Endothelial cell of umbilical vein (primary cell): ENCODE measurements around the gene EXT2. TPM values are rescaled to one million over a fixed set of nuclear protein-coding genes. Genes with fewer than 3 reads are reported as not detected.

Experiments used
- BruUV-seq: library from RNA; stranded (reverse); fragments of 400-500 nt; replicated peaks from 2 replicates; lab custom pipeline; 2021; lab: Mats Ljungman, UMichigan
- CTCF ChIA-PET: fragments of 300-600, 350-600 bp; sonication (Branson Sonifier 250); formaldehyde crosslinking; loops from one replicate; lab custom pipeline; 2021; ENCODE audit warnings: antibody characterized with exemption, inconsistent platforms; lab: Charles Lee
- POLR2A ChIA-PET: fragments of 300-600, 350-600 bp; sonication (Branson Sonifier 250); formaldehyde crosslinking; loops from one replicate; lab custom pipeline; 2021; ENCODE audit warnings: antibody characterized with exemption, inconsistent platforms; lab: Charles Lee
- DNase-seq: peaks from one replicate; pipeline ENCODE4 v3.0.0-alpha.2; 2011; ENCODE audit warnings: low read depth, low spot score
- FAIRE-seq: peaks from 2 replicates; lab custom pipeline; 2011; peaks lifted over from hg19 to GRCh38; lab: Jason Lieb, UNC
- H2AFZ ChIP-seq: 2 replicates; pipeline ENCODE4 v1.6.0; 2012; ENCODE audit warnings: low read depth, low read length, control low read depth, inconsistent platforms
- H3K27ac ChIP-seq: 2 replicates; pipeline ENCODE4 v1.5.1; 2011; ENCODE audit warnings: low read depth, mild to moderate bottlenecking, control low read depth, low read length, moderate library complexity; ENCODE audit not compliant: insufficient read depth
- H3K27me3 ChIP-seq, 2 experiments: 2 replicates each; pipeline versions ENCODE4 v1.6.0 to v1.6.1; 2011; ENCODE audit warnings: low read length in 2 of 2, mixed read lengths in 1 of 2; ENCODE audit not compliant: control insufficient read depth in 2 of 2, insufficient read depth in 2 of 2
- H3K36me3 ChIP-seq, 2 experiments: 2 replicates in 1 of 2; 3 replicates in 1 of 2; pipeline ENCODE4 v1.5.1; 2011; ENCODE audit warnings: low read length in 2 of 2, mild to moderate bottlenecking in 1 of 2, moderate library complexity in 1 of 2; ENCODE audit not compliant: control insufficient read depth in 2 of 2, insufficient read depth in 2 of 2; ENCODE audit errors: extremely low read depth in 1 of 2
- H3K4me1 ChIP-seq: 3 replicates; pipeline ENCODE4 v1.5.1; 2011; ENCODE audit warnings: mild to moderate bottlenecking, low read length; ENCODE audit not compliant: control insufficient read depth, insufficient read depth; ENCODE audit errors: extremely low read depth
- H3K4me2 ChIP-seq: 2 replicates; pipeline ENCODE4 v1.6.1; 2011; ENCODE audit warnings: low read length, control low read depth, mixed read lengths; ENCODE audit not compliant: insufficient read depth
- H3K4me3 ChIP-seq, 3 experiments: fragments of 200-600 bp in 1 of 3; sonication (generic), shearing (Covaris generic) in 1 of 3; replicated peaks in 1 of 3; 2 replicates each; pipeline ENCODE4 v1.5.1; 2011 to 2016; ENCODE audit warnings: control low read depth in 3 of 3, low read length in 3 of 3, mild to moderate bottlenecking in 2 of 3, inconsistent platforms in 1 of 3, low read depth in 1 of 3, moderate library complexity in 1 of 3; ENCODE audit not compliant: insufficient read depth in 1 of 3
- H3K79me2 ChIP-seq: 2 replicates; pipeline ENCODE4 v1.6.0; 2012; ENCODE audit warnings: low read length, inconsistent platforms; ENCODE audit not compliant: control insufficient read depth, insufficient read depth
- H3K9ac ChIP-seq: replicated peaks from 2 replicates; pipeline ENCODE3; 2011; ENCODE audit warnings: low read length, control low read depth; ENCODE audit not compliant: insufficient read depth; ENCODE audit errors: extremely low read depth
- H3K9me1 ChIP-seq: replicated peaks from 3 replicates; pipeline ENCODE4 v1.6.0; 2011; ENCODE audit warnings: mild to moderate bottlenecking, low read length; ENCODE audit not compliant: control insufficient read depth, insufficient read depth; ENCODE audit errors: extremely low read depth
- H3K9me3 ChIP-seq: replicated peaks from 2 replicates; pipeline ENCODE4 v1.5.1; 2012; ENCODE audit warnings: low read length, inconsistent platforms; ENCODE audit not compliant: control insufficient read depth, insufficient read depth
- H4K20me1 ChIP-seq: replicated peaks from 2 replicates; pipeline ENCODE3; 2011; ENCODE audit warnings: mild to moderate bottlenecking, low read length; ENCODE audit not compliant: control insufficient read depth, insufficient read depth; ENCODE audit errors: extremely low read depth
- EZH2 ChIP-seq: IDR thresholded peaks from 2 replicates; pipeline ENCODE4 v1.6.1; 2012; ENCODE audit warnings: borderline replicate concordance, low read depth, mild to moderate bottlenecking, moderate library complexity, low read length, inconsistent platforms; ENCODE audit not compliant: severe bottlenecking
- FOS ChIP-seq: IDR thresholded peaks from 2 replicates; pipeline ENCODE4 v1.6.1; 2011; ENCODE audit warnings: mild to moderate bottlenecking, low read length, moderate library complexity, borderline replicate concordance; ENCODE audit not compliant: insufficient read depth
- GATA2 ChIP-seq: IDR thresholded peaks from 2 replicates; pipeline ENCODE4 v1.7.0; 2011; ENCODE audit warnings: low read depth, mild to moderate bottlenecking, moderate library complexity, mixed read lengths, low read length; ENCODE audit not compliant: insufficient read length, insufficient read depth
- JUN ChIP-seq: IDR thresholded peaks from 2 replicates; pipeline ENCODE4 v1.6.1; 2011; ENCODE audit warnings: borderline replicate concordance, low read depth; ENCODE audit not compliant: insufficient read length, insufficient read depth
- MYC ChIP-seq: IDR thresholded peaks from one replicate; pipeline ENCODE4 v1.6.1; 2011; ENCODE audit warnings: mild to moderate bottlenecking, low read depth, low read length
- POLR2A ChIP-seq: IDR thresholded peaks from 2 replicates; pipeline ENCODE4 v1.6.1; 2012; ENCODE audit warnings: low read depth, mild to moderate bottlenecking, control low read depth, low read length
- POLR2AphosphoS5 ChIP-seq: IDR thresholded peaks from 2 replicates; pipeline ENCODE4 v1.6.1; 2012; ENCODE audit warnings: low read depth, mild to moderate bottlenecking, control low read depth, low read length, moderate library complexity; ENCODE audit not compliant: insufficient read depth
- dilution Hi-C: fragments of 300-500 bp; cut with MboI; formaldehyde crosslinking; loops from one replicate; pipeline ENCODE4 v1.15.0; 2019; ENCODE audit warnings: low sequenced_read_pairs; ENCODE audit not compliant: extremely low pct_ligation_motif_present
- intact Hi-C: fragments of 100-400 bp; cut with micrococcal nuclease; formaldehyde crosslinking; loops from one replicate; pipeline ENCODE4 v1.10.0; 2022
- polyA plus RNA-seq, 4 experiments: library from polyadenylated mRNA; depleted of rRNA in 3 of 4; stranded (reverse) in 3 of 4; unstranded in 1 of 4; fragments of >200 nt; gene quantifications; 2 replicates each; pipeline versions ENCODE4 v1.2.1 to v1.2.3, GENCODE V29; 2011 to 2012; ENCODE audit warnings: missing spikeins in 1 of 4
- total RNA-seq: library from RNA; stranded (reverse); gene quantifications from 2 replicates; pipeline ENCODE4 v1.2.3, GENCODE V29; 2021
- TF ChIP-seq, protein P1 (sequence below): IDR thresholded peaks from 2 replicates; pipeline ENCODE4 v1.6.1; 2011; ENCODE audit not compliant: insufficient read depth, insufficient read length
- TF ChIP-seq, protein P2 (sequence below), 2 donors: IDR thresholded peaks; 1 replicate in 1 of 2; 2 replicates in 1 of 2; pipeline ENCODE4 v1.5.1; 2011; ENCODE audit warnings: low read length in 2 of 2, mild to moderate bottlenecking in 2 of 2, moderate library complexity in 2 of 2, control low read depth in 1 of 2, inconsistent platforms in 1 of 2, low read depth in 1 of 2; ENCODE audit not compliant: insufficient read depth in 1 of 2; ENCODE audit errors: extremely low read depth in 1 of 2

The EXT2 gene
- total and polyA plus RNA-seq, 2 donors (not counting 3 experiments of a cell fraction or from before 2014, with no cell fraction given), result 50.9 to 60.3 TPM

DNA sequence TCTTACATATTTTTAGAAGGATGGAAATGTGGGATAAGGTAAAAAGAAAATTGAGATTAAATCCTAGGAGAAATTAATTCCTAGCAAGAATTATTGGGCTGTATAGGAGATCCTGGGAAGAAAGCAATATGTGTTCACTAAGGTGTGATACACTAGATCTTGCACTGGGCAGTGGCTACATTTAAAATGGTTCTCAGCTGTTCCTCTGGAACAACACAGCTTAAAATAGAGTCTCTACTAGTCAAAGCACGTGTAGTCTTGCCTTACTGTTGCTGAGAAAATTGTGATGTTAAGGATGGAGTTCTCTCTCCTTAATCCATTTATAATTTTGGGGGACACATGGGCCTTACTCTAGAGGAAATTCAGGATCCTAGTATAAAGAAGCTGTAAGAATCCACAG is 54.9 kb downstream of the EXT2 start:
- H3K27ac ChIP-seq, result no peak overlapping the region
- no TSS peak for BruUV-seq
- H3K4me2 ChIP-seq, result no peak overlapping the region
- TF ChIP-seq EZH2, result no peak
- no peak for TF ChIP-seq FOS
- TF ChIP-seq, protein P1, sequence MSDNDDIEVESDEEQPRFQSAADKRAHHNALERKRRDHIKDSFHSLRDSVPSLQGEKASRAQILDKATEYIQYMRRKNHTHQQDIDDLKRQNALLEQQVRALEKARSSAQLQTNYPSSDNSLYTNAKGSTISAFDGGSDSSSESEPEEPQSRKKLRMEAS, result no peak
- no peak for TF ChIP-seq POLR2A
- TF ChIP-seq, protein P2, sequence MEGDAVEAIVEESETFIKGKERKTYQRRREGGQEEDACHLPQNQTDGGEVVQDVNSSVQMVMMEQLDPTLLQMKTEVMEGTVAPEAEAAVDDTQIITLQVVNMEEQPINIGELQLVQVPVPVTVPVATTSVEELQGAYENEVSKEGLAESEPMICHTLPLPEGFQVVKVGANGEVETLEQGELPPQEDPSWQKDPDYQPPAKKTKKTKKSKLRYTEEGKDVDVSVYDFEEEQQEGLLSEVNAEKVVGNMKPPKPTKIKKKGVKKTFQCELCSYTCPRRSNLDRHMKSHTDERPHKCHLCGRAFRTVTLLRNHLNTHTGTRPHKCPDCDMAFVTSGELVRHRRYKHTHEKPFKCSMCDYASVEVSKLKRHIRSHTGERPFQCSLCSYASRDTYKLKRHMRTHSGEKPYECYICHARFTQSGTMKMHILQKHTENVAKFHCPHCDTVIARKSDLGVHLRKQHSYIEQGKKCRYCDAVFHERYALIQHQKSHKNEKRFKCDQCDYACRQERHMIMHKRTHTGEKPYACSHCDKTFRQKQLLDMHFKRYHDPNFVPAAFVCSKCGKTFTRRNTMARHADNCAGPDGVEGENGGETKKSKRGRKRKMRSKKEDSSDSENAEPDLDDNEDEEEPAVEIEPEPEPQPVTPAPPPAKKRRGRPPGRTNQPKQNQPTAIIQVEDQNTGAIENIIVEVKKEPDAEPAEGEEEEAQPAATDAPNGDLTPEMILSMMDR (IDR thresholded peaks at IDR 0.05; ENCODE audit: extremely low read depth in 1 of 2, insufficient read depth in 1 of 2, low read depth in 1 of 2, low read length in 2 of 2), result no peak
- no peak for TF ChIP-seq GATA2
- TF ChIP-seq MYC, result no peak
- TF ChIP-seq POLR2AphosphoS5, result no peak
- no peak for TF ChIP-seq JUN
- ChIA-PET POLR2A (no interaction called here), CTCF (interaction anchor here (0.7 to 1.7 kb wide), 2 partner anchors 11 to 17 kb away, joined by 3 to 4 read pairs; no protein-coding TSS in a partner anchor)
- DNase-seq, result no peak
- no peaks in the 10 kb centered on the region for H3K9me3 ChIP-seq
- H3K4me3 ChIP-seq, result no peak overlapping the region
- no peaks in the 10 kb centered on the region for H4K20me1 ChIP-seq
- dilution Hi-C loops, result no loop called here
- no peak overlapping the region for H2AFZ ChIP-seq
- intact Hi-C loops, result no loop called here
- H3K9me1 ChIP-seq, result no peaks in the 10 kb centered on the region
- peaks cover 3% of the 10 kb centered on the region for H3K4me1 ChIP-seq
- no peak for FAIRE-seq
- H3K27me3 ChIP-seq, result no peaks in the 10 kb centered on the region
- H3K9ac ChIP-seq, result no peak overlapping the region
- H3K79me2 ChIP-seq, result no peaks in the 10 kb centered on the region
- no peaks in the 10 kb centered on the region for H3K36me3 ChIP-seq
